Erythroblast (primary cell): ENCODE results near the gene ANO4.

Experiments
- GATA1 ChIP-seq: IDR thresholded peaks from 2 replicates; pipeline ENCODE4 v1.6.1; 2011; ENCODE audit warnings: low read depth, mild to moderate bottlenecking, control low read depth, low read length, moderate library complexity
- POLR2A ChIP-seq: IDR thresholded peaks from 2 replicates; pipeline ENCODE4 v1.6.1; 2011; ENCODE audit warnings: mild to moderate bottlenecking, low read length

DNA sequence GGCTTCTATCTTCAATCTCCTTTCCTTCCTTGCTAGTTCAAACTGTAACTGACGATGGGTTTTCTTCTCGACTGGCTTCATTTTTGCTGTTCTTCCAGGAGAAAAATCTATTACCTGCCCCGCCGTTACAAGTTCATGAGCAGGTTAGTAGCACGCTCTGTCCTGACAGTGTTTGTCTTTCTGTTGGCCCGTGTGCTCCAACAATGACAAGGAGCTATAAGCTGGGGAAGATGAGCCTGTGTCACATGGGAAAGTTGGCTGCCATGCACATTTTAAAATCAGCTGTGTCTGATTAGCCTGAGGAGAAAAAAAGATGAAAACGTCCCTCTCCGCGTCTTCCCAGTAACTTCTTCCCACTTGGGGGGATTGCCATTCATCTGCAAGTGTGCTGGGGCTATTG is 180.2 kb downstream of the ANO4 start:
- TF ChIP-seq POLR2A (no peak), GATA1 (no peak)
